Stimulated activated CD8-positive, alpha-beta memory T cell treated with anti-CD3 and anti-CD28 coated beads, Interleukin-15, amount 100 ng/mL, for 48 hours (primary cell): ENCODE data around the gene IKZF2.

Experiments used
- DNase-seq, 2 donors: peaks; one replicate each; pipeline ENCODE4 v3.0.0-alpha.2; 2020; ENCODE audit warnings: low read depth in 2 of 2

The IKZF2 gene

GRCh38 chr2:213152888-213153287 lies 1.5 kb upstream of the IKZF2 start:
- no peak for DNase-seq

- DNase-seq = peak; percentile 20 to 23
Measured at GRCh38 chr2:213152065-213152794, 818 bp upstream of the IKZF2 start.

DNA sequence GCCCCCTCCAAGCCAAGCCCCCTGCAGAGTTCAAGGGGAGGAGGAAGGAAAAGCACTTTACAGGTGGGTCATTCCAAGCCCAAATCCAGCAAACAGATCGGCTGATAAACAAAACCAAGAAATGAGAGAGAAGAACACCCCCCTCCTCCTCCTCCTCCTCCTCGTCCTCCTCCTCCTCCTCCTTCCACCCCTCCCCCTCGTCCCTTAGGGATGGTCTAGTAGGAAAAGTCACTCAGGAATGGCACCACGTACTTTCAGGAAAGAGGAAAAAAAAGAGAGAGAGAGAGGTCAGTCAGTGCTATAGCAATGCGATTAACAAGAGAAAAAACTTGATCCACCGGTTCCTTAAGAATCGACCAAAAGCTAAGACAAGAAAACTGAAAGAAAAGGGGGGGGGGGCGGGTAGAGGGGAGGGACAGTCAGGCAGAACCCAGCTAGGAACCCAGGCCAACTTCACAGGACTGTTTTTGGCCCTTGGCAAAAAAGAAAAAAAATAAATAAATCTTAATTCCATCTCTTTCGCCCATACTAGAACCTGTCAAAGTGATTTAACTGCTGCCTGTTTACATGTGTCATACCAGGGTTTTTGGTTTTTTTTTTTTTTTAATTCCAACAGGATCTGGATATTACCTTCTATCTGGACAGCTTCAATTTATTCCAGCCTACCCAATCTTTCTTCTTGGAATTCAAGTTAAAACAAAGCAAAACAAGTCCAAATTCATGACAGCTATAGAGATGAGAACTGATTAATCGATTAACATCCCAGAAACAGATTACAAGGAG lies 906 bp downstream of the IKZF2 start:
- no peak for DNase-seq

DNA sequence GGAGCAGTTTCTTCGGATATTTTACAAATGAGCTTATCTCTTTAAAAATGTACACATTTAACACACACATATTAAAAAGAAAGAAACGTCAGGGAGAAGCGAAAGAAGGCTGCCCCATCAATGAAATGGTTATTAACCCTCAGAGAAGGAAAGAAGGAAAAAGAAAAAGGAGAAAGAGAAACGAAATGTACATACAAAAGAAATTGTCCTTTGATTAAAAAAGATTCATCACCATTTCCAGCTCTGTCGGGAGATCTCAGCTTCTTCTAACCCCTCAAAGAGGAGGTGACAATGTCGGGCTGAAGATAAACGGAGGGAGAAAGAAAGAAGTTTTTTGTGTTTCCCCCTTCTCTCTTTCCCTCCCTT lies 1.5 kb downstream of the IKZF2 start:
- no peak for DNase-seq

DNA sequence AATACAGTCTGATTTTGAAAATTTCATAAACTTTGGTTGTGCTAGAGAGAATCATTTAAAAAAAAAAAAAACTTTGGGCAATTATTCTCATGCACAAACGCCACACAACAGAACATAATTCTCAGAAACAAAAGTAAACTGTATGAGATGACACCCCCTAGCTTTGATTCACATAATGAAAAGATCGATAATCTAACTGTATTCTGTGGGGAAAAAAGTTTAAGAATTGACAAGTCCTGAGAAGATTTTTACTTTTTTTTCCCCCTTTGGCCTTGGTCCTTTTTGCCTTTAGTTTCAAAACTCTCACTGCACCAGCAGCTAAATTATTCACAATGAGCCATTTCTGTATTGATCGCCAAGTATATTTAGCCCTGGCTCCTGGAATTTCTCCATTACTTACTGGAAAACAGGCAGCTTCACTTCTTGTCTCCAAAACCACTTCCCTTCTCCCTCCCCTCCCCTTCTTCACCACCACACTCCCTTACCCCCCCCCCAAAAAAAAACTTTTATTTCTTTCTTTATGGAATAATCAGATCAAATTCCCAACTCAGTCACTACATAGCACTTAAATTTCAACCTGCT lies 2.0 kb downstream of the IKZF2 start:
- no peak for DNase-seq

DNA sequence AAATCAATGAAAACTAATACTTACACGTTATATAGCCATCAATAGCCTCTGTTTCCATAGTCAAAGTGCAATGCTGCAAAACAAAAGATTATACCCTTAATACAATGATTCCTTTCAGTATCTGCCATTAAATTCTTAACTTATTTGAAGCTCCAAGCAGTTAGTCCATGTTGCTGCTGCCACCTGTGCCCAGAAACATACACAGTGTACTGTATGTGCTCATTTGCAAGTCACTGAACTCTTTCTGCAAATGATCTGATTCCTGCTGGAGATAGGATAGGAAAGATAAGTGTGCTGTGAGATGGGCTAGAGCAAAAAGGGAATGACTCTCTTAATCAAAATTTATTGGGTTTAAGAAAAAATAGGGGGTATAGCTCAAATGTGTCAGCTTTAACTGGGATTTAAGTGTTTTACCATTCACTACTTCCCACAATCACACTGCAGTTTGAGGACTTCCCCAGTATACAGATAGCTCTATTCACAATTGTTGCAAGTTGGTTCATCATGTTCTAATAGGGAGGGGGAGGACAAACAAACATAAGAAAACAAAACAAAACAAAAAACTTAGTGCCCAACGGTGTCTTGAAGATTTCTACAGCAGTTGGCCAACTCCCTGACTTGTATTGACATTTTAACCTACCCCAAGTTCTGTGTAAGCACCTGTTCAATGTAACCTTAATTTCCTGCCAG lies 2.7 kb downstream of the IKZF2 start:
- no peak for DNase-seq

- no peak for DNase-seq
Measured at GRCh38 chr2:213147538-213147937, 3.9 kb downstream of the IKZF2 start.

- no peak for DNase-seq
Measured at GRCh38 chr2:213145715-213146242, 5.6 kb downstream of the IKZF2 start.

GRCh38 chr2:213137064-213137463 lies 14.3 kb downstream of the IKZF2 start:
- no peak for DNase-seq

GRCh38 chr2:213129311-213129710 lies 22.1 kb downstream of the IKZF2 start:
- DNase-seq = no peak

DNA sequence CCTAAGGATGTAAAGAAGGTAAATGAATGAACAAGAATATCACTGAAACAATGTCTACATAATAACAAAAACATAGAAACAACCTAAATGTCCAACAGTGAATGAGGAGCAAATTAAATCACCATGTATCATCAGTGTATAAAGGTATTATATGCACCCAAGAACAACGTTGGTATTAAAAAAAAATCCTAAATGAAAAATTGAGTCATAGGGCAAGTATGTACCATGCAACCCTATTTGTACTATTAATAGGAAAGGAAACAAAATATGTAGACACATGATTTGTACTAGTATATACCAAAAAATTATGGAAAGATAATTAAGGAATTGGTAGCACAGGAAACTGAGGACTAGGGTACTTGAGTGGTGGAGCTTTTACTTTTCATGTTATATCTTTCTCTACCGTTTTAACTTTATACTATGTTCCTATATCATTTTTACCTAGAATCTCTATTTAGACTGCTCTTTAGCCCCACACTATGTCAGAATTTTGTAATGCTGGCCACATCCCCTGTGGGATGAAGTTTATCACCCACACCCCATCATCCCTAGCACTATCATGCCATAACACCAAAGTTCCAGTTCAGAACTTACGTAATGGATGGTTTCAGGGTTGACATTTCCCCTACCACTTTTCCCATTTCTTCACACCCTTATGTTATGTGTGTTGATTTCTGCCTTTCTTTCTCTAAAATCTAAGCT lies 25.6 kb downstream of the IKZF2 start:
- no peak for DNase-seq

GRCh38 chr2:213122725-213123124 lies 28.7 kb downstream of the IKZF2 start:
- no peak for DNase-seq

GRCh38 chr2:213121690-213122089 lies 29.7 kb downstream of the IKZF2 start:
- no peak for DNase-seq

DNA sequence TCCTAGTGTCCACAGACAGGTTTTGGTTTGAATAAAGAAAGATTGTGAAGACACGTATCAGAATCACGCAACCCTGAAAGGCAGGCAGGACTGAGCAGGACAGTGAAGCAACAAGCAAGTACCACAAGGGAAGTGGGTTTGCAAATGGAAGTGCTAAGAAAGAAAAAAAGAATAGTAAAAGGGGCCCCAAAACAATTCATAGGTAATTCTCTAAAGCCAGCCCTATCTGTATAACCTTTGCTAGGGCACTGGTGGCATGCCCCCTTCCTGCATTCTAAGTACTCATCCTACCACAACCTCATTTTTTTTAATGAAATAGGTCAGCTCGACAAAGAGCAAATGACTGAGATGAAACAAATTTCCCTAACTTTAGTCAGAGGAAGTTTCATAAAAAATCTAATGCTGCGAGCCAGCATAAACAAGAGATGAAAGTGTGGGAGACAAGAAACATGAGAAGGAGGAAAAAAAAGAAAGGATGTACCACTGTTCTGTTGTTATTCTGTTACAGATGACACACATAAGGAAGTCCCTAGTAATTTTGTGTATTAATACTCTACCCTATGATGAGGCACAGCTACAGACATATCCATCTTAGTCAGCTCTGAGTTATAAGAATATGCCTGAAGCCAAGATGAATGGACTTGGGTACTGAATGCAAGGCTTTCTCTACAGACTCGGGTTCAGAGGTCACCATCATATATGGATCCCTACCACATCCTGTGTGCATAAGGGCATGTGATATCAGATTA lies 32.2 kb downstream of the IKZF2 start:
- DNase-seq = peak; percentile 4 to 22

DNA sequence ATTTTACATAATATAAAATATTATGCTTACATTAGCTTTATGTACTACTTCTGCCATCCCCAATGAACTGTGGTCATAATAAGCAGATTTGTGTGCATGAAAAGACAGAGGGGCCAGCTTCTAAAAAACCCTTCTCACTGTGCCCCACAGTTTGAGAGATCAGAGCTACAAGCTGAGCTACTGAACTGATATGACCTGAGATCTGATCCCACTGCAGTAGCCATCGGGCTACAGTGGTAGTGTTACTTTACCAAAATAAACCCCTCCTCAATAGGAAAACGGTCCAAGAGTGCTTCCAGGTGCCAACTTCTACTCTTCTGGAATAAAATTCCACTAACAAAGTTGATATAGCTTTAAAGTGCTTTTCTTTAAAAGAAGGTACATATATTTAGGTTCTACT lies 43.1 kb downstream of the IKZF2 start:
- DNase-seq = no peak

GRCh38 chr2:213107728-213108127 lies 43.7 kb downstream of the IKZF2 start:
- DNase-seq = no peak

GRCh38 chr2:213105212-213105611 lies 46.2 kb downstream of the IKZF2 start:
- DNase-seq = no peak

DNA sequence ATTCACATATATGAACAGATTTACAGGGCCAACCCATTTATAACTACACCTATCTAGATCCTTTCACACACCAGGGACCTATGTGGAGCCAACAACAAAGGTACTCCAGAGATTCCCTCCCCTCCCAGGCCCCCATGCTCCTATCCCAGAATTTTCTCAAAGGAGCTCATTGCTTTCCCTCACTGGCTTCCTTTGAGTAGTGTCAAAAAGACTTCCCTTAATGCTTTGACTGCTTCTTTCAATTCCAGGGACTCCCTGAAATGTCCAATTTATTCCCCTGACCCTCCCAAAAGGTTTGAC lies 46.6 kb downstream of the IKZF2 start:
- DNase-seq = no peak

DNA sequence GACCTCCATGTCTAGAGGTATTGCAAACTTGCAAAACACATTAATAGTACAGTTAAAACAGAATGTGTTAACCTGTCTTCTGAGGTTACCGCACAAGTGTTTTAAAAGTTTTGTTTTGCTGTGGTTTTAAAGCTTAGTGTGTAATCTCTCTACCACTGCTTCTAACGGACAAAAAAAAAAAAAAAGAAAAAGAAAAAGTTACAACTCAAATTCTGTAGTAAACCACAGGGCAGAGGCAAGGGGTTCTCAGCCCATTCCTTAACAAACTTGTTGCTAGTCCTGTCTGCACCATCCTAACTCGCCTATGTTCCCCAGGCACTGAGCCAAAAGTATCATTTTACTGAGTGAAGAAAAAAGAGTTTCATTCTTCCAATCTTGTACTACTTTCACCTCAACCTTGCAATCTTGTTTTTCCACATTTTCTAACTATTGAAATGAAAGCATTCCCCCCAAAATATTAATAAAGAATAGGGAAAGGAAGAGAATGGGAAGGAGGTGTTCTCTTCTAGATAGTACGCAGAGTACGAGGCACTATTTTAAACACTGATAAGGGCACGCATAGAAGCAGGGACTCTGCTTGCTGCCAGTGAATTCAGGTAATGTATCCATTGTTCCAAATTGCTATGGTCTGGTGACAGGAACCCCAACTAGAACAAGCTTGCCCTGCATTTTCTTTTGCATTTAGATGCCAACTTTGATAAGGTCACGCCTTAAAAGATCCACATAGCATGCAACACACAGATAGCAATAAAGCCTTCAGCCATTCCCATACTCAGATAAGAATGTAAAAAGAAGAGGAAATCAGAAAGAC lies 47.1 kb downstream of the IKZF2 start:
- DNase-seq = no peak
